ENCODE results near the gene DYRK2.

DYRK2 gene

DNA sequence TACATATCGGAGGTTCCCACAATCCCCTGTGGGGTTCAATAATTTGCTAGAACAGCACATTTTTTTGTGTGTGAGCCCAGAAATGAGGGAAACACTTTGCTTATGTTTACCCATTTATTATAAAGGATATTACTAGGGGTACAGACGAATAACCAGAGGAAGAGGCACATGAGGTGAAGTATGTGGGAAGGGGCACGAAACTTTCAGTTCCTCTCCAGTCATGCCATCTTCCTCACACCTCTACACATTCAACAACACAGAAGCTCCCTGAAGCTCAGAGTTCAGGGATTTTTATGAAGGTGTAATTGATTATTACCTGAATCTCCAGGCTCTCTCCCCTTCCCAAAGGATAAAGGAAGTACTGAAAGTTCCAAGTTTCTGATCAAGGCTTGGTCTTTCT is 30.2 kb upstream of the DYRK2 start:
- no peak for DNase-seq (ENCODE audit: low read depth)
- TF ChIP-seq, protein P1, sequence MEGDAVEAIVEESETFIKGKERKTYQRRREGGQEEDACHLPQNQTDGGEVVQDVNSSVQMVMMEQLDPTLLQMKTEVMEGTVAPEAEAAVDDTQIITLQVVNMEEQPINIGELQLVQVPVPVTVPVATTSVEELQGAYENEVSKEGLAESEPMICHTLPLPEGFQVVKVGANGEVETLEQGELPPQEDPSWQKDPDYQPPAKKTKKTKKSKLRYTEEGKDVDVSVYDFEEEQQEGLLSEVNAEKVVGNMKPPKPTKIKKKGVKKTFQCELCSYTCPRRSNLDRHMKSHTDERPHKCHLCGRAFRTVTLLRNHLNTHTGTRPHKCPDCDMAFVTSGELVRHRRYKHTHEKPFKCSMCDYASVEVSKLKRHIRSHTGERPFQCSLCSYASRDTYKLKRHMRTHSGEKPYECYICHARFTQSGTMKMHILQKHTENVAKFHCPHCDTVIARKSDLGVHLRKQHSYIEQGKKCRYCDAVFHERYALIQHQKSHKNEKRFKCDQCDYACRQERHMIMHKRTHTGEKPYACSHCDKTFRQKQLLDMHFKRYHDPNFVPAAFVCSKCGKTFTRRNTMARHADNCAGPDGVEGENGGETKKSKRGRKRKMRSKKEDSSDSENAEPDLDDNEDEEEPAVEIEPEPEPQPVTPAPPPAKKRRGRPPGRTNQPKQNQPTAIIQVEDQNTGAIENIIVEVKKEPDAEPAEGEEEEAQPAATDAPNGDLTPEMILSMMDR (IDR thresholded peaks at IDR 0.05; ENCODE audit: insufficient read depth, low read depth, low read length, missing control alignments) = no peak
- H3K4me3 ChIP-seq (ENCODE audit: low read depth, low read length) = no peak overlapping the region

DNA sequence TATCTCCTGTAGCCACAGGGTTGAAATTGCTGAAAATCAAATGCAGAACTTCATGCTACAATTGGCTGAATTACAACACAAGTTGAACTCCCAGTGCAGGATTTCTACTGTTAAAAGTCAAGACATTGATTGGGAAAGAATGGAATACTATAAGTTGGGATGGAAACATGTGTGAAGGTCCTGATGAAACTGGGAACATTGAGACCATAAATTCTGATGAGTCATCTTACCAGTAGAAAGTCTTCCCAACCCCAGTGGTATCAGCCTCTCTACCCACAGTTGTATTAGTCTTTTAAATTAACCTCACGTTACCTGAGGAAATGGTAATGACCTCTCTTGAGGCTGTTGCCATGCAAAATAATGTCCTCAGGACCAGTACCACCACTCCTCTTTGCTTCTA is 27.4 kb upstream of the DYRK2 start:
- no peak for DNase-seq (ENCODE audit: low read depth)

DNA sequence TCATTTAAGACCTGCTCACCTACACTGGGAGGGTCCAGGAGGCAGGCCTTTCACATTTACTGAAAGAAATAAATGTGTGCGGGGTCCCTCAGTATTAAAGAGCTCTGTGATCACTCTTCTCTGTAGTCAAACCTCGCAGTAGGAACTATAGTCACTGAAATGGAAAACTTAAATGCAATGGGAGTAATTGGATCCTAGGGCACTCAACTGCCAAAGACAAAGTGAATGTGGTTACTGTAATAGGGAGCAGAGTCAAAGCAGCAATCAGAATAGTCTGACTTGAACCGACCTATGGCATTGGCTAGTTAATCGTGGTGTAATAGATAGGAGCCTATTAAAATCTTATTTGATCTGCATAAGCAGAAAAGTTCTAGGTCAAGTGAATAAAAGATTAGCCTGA is 26.6 kb upstream of the DYRK2 start:
- DNase-seq (ENCODE audit: low read depth) = no peak
- TF ChIP-seq, protein P1 (IDR thresholded peaks at IDR 0.05; ENCODE audit: insufficient read depth, low read depth, low read length, missing control alignments) = no peak
- no peak overlapping the region for H3K4me3 ChIP-seq (ENCODE audit: low read depth, low read length)

More for the DNA sequence above, 27.4 kb upstream of the DYRK2 start:
- TF ChIP-seq, protein P1 (IDR thresholded peaks at IDR 0.05; ENCODE audit: insufficient read depth, low read depth, low read length, missing control alignments) = no peak
- no peak overlapping the region for H3K4me3 ChIP-seq (ENCODE audit: low read depth, low read length)

DNA sequence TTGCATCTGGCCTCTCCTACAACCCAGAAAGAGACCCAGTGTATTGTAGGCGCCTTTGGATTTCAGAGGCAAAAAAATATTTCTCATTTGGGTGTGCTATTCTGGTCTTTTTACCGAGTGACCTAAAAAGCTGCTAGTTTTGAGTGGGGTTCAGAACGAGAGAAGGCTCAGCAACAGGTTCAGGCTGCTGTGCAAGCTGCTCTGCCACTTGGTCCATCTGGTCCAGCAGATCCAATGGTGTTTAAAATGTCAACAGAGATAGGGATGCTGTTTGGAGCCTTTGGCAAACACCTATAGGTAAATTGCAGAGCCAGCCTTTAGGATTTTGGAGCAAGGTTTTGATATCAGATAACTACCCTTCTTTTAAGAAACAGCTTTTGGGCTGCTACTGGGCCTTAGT is 25.3 kb upstream of the DYRK2 start:
- TF ChIP-seq, protein P1 (IDR thresholded peaks at IDR 0.05; ENCODE audit: insufficient read depth, low read depth, low read length, missing control alignments) = no peak
- H3K4me3 ChIP-seq (ENCODE audit: low read depth, low read length) = no peak overlapping the region
- DNase-seq (ENCODE audit: low read depth) = no peak

DNA sequence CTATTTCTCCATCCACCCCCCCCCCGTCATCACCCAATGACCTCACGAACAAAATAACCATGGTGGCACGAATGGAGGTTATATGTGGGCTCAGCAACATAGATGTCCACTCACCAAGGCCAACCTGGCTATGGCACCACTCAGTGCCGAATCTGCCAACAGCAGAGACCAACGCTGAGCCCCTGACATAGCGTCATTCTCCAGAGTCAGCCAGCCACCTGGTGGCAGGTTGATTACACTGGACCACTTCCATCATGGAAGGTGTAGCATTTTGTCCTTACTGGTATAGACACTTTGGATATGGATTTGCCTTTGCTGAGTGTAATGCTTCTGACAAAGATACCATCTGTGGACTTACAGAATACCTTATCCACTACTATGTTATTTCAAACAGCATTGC is 24.2 kb upstream of the DYRK2 start:
- H3K4me3 ChIP-seq (ENCODE audit: low read depth, low read length) = no peak overlapping the region
- TF ChIP-seq, protein P1 (IDR thresholded peaks at IDR 0.05; ENCODE audit: insufficient read depth, low read depth, low read length, missing control alignments) = no peak
- DNase-seq (ENCODE audit: low read depth) = no peak

DNA sequence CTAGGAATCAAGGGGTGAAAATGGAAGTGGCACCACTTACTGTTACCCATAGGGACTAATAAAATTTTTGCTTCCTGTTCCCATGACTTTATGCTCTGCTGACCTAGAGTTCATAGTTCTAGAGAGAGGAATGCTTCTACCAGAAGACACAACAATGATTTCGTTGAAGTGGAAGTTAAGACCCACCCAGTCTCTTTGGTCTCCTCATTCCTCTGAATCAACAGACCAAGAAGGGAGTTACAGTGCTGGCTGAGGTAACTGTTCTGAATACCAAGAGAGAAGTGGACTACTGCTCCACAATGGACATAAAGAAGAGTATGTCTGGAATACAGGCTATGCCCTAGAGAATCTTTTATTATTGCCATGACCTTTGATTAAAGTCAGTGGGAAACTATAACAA is 23.5 kb upstream of the DYRK2 start:
- H3K4me3 ChIP-seq (ENCODE audit: low read depth, low read length) = no peak overlapping the region
- no peak for DNase-seq (ENCODE audit: low read depth)
- TF ChIP-seq, protein P1 (IDR thresholded peaks at IDR 0.05; ENCODE audit: insufficient read depth, low read depth, low read length, missing control alignments) = no peak

DNA sequence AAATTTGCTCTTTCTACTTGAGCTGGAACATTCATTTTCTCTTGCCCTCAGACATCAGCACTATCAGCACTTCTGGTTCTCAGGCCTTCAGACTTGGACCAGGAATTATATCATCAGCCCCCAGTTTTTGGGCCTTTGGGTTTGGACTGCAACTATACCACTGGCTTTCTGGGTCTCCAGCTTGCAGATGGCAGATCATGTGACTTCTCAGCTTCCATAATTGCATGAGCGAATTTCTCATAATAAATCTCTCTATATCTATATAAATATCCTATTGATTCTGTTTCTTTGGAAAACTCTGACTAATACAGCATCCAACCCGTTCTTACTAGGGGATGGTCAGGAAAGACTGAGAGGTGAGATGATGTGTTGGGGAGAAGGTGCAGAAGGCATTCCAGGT is 22.4 kb upstream of the DYRK2 start:
- TF ChIP-seq, protein P1 (IDR thresholded peaks at IDR 0.05; ENCODE audit: insufficient read depth, low read depth, low read length, missing control alignments) = no peak
- no peak for DNase-seq (ENCODE audit: low read depth)
- H3K4me3 ChIP-seq (ENCODE audit: low read depth, low read length) = no peak overlapping the region

Data from GM12865 (cell line).